HEK293T (cell line): ENCODE measurements around the gene LGALS7.
"Not testable (repeated sequence)": the region's sequence is repeated elsewhere in the genome, so short reads cannot be mapped to it uniquely, and the experiment has no call there.

Experiments used
- CTCF ChIA-PET: fragments of 350-600 bp; formaldehyde crosslinking; extraction: SDS; loops from one replicate; lab custom pipeline; 2021; ENCODE audit warnings: antibody characterized with exemption, inconsistent platforms; lab: Yijun Ruan, JAX
- POLR2A ChIA-PET: fragments of 350-600 bp; formaldehyde crosslinking; extraction: SDS; loops from one replicate; lab custom pipeline; 2020; ENCODE audit warnings: antibody characterized with exemption, inconsistent platforms; lab: Yijun Ruan, JAX
- DNase-seq: peaks from one replicate; pipeline ENCODE4 v3.0.0; 2012; ENCODE audit warnings: mixed read lengths; ENCODE audit errors: extremely low spot score
- ARNT ChIP-seq: fragments of 450-650 bp; IDR thresholded peaks from 2 replicates; pipeline ENCODE4 v1.6.1; 2017; ENCODE audit warnings: mild to moderate bottlenecking
- BHLHE40 ChIP-seq: fragments of 450-650 bp; IDR thresholded peaks from 2 replicates; pipeline ENCODE4 v1.6.1; 2016; ENCODE audit warnings: mild to moderate bottlenecking, moderate library complexity, borderline replicate concordance
- CTBP1 ChIP-seq: fragments of 450-650 bp; IDR thresholded peaks from 2 replicates; pipeline ENCODE4 v1.6.1; 2016; ENCODE audit warnings: borderline replicate concordance
- ELF4 ChIP-seq: fragments of 450-650 bp; IDR thresholded peaks from 2 replicates; pipeline ENCODE4 v1.6.1; 2017; ENCODE audit warnings: antibody characterized with exemption
- FOXA1 ChIP-seq: fragments of 450-650 bp; IDR thresholded peaks from 2 replicates; pipeline ENCODE4 v1.6.1; 2016; ENCODE audit warnings: mild to moderate bottlenecking
- FOXK2 ChIP-seq: fragments of 450-650 bp; IDR thresholded peaks from 2 replicates; pipeline ENCODE4 v1.6.1; 2016; ENCODE audit warnings: mild to moderate bottlenecking
- FOXM1 ChIP-seq: fragments of 450-650 bp; IDR thresholded peaks from 2 replicates; pipeline ENCODE4 v1.6.1; 2017; ENCODE audit warnings: mild to moderate bottlenecking, borderline replicate concordance
- HDGF ChIP-seq: fragments of 450-650 bp; IDR thresholded peaks from 2 replicates; pipeline ENCODE4 v1.6.1; 2017; ENCODE audit warnings: antibody characterized with exemption, borderline replicate concordance
- L3MBTL2 ChIP-seq: fragments of 450-650 bp; conservative IDR thresholded peaks from 2 replicates; pipeline ENCODE4 v1.6.1; 2016; ENCODE audit warnings: mild to moderate bottlenecking
- LEF1 ChIP-seq: fragments of 450-650 bp; IDR thresholded peaks from 2 replicates; pipeline ENCODE4 v1.6.1; 2017; ENCODE audit warnings: mild to moderate bottlenecking, borderline replicate concordance
- NFRKB ChIP-seq: fragments of 450-650 bp; IDR thresholded peaks from 2 replicates; pipeline ENCODE4 v1.6.1; 2016; ENCODE audit warnings: mild to moderate bottlenecking, moderate library complexity
- PKNOX1 ChIP-seq: fragments of 450-650 bp; IDR thresholded peaks from 2 replicates; pipeline ENCODE4 v1.6.1; 2016
- SP1 ChIP-seq: fragments of 450-650 bp; IDR thresholded peaks from 2 replicates; pipeline ENCODE4 v1.6.1; 2017
- SUZ12 ChIP-seq: fragments of 450-650 bp; IDR thresholded peaks from 2 replicates; pipeline ENCODE4 v1.6.1; 2016; ENCODE audit warnings: mild to moderate bottlenecking
- TARDBP ChIP-seq: fragments of 450-650 bp; IDR thresholded peaks from 2 replicates; pipeline ENCODE4 v1.6.1; 2016
- ZNF384 ChIP-seq: fragments of 450-650 bp; IDR thresholded peaks from 2 replicates; pipeline ENCODE4 v1.6.1; 2016

Gene LGALS7

GRCh38 chr19:38766276-38767047 is 6.9 kb downstream of the LGALS7 start:
- no peak for TF ChIP-seq L3MBTL2
- no peak for TF ChIP-seq FOXK2
- TF ChIP-seq ELF4 = no peak
- TF ChIP-seq ARNT = no peak
- DNase-seq = no peak
- POLR2A ChIA-PET = no interaction called here
- CTCF ChIA-PET = no interaction called here

GRCh38 chr19:38765214-38765613 is 8.1 kb downstream of the LGALS7 start:
- POLR2A ChIA-PET = no interaction called here
- no peak for DNase-seq
- CTCF ChIA-PET = no interaction called here
- TF ChIP-seq ARNT = no peak
- no peak for TF ChIP-seq LEF1
- TF ChIP-seq NFRKB = no peak
- no peak for TF ChIP-seq FOXA1
- TF ChIP-seq PKNOX1 = no peak

GRCh38 chr19:38763795-38764220 is 9.5 kb downstream of the LGALS7 start:
- DNase-seq = no peak
- ChIA-PET CTCF (no interaction called here), POLR2A (no interaction called here)
- TF ChIP-seq ZNF384 (no peak), PKNOX1 (no peak), TARDBP (no peak), CTBP1 (no peak), FOXA1 (no peak), L3MBTL2 (no peak), NFRKB (no peak), SP1 (no peak), ARNT (no peak), LEF1 (no peak), ELF4 (no peak), BHLHE40 (no peak), HDGF (no peak)

- DNase-seq, POLR2A ChIA-PET: not testable (repeated sequence)
- CTCF ChIA-PET = interaction anchor here (0.6 to 0.8 kb wide), 2 partner anchors 8 to 215 kb away, joined by 4 read pairs; no protein-coding TSS in a partner anchor
Measured at GRCh38 chr19:38761884-38762389, 11.4 kb downstream of the LGALS7 start.

GRCh38 chr19:38760805-38761517 is 12.4 kb downstream of the LGALS7 start:
- POLR2A ChIA-PET = not testable (repeated sequence)
- CTCF ChIA-PET = interaction anchor here (0.8 kb wide), 1 partner anchor 9 kb away, joined by 4 read pairs; no protein-coding TSS in a partner anchor

GRCh38 chr19:38759590-38760003 is 13.7 kb downstream of the LGALS7 start:
- CTCF ChIA-PET = no interaction called here

More at GRCh38 chr19:38760805-38761517, 12.4 kb downstream of the LGALS7 start:
- DNase-seq = not testable (repeated sequence)

GRCh38 chr19:38754196-38754595 is 19.1 kb downstream of the LGALS7 start:
- CTCF ChIA-PET, DNase-seq, POLR2A ChIA-PET: not testable (repeated sequence)

More at GRCh38 chr19:38759590-38760003, 13.7 kb downstream of the LGALS7 start:
- no peak for TF ChIP-seq SP1
- TF ChIP-seq FOXA1 = no peak
- no peak for TF ChIP-seq LEF1
- TF ChIP-seq HDGF = no peak
- TF ChIP-seq L3MBTL2 = no peak
- no peak for TF ChIP-seq ELF4
- TF ChIP-seq FOXK2 = no peak
- TF ChIP-seq ZNF384 = no peak
- TF ChIP-seq CTBP1 = no peak
- TF ChIP-seq FOXM1 = no peak
- no peak for TF ChIP-seq ARNT
- TF ChIP-seq BHLHE40 = no peak
- no peak for TF ChIP-seq SUZ12
- TF ChIP-seq NFRKB = no peak
- POLR2A ChIA-PET = no interaction called here
- no peak for DNase-seq

GRCh38 chr19:38753783-38754182 is 19.5 kb downstream of the LGALS7 start:
- DNase-seq, POLR2A ChIA-PET, CTCF ChIA-PET: not testable (repeated sequence)
